ENCODE data around the gene DNAJB14.

The DNAJB14 gene

DNA sequence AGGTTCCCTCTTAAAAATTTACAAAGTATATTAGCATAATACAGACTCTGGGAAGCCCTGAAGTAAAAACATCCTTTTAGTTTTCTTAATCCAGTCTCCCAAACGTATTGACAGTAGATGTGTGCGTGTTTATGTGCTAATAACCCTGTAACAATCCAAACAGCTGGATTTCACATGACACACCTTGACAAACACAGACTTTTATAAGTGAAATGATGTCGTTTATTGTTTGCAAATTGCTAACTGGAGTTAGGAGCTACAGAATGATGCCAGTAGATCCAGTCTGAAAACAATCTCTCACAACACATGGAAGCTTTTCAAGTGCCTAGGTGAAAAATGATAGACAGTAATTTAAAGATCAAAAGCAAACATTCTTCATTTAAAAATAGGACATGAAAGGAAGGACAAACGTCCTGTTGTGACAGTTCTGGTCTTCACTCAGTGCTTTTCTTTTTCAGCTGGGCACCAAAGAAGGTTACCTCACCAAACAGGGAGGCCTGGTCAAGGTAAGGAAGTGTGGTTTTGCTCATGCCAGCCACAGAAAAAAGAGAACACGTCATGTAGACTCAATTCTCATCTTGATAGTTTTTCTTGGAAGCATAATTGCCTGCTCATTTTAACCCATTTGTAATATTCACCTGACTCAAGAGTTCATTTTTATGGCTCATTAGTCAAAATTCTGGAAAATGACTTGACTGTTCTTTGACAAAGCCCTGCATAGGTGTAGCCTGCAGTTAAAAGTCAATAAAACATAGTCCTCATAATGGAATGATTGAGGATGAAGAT, 85.1 kb downstream of the DNAJB14 start:
- DNase-seq, result no peak

DNA sequence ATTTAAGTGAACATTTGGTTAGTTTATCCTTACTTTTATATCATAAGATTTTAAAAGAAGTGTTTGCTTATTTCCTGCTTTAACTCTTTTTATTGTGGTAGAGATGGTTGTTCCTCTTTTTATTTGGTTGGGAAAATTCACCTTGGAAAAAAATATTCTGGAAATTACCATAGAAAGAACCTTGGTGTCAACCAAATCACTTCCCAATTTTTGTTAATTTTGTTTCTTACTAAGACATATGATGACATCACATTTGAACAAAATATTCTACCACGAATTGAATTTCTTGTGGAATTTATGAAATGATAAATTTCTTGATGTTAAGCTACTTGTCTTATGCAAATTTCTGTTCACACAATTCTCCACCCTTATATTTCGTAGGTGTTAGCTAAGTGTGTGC, 85.9 kb downstream of the DNAJB14 start:
- DNase-seq, result no peak

DNA sequence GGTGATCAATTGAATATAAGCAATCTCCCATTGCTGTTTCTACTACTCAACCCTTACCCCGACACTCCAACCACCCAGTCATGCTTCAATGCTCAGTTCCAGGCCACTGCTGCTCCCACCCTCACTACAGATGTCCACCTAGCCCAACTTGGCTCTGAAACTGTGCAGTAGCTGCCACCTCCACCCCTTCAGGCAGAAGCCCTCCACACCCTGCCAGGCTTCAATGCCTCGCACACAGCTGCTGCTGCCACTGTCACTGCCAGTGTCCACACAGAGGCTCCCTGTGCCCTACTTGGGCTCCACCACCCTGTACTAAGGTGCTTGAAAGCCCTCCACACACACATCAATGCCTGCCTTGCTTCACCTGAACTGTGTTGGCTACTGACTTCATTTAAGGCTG, 86.8 kb downstream of the DNAJB14 start:
- no peak for DNase-seq

DNA sequence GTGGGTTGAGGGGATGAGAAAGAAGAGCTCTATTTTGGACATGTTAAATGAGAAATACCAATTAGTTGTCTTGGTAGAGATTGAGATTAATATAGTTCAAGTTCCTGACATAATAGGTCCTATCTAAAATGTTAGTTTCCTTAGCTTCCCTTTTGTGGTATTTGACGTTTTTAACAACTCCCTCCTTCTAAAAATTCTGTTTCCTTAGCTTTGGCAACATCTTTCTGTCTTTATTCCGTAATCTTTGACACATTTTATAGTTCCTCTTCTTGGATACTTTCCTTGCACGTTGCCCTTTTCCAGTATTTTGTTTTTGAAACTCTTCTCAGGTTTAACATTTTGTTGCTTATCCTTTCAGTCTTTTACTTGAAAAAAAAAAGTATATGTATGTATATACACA, 89.1 kb downstream of the DNAJB14 start:
- DNase-seq, result no peak

DNA sequence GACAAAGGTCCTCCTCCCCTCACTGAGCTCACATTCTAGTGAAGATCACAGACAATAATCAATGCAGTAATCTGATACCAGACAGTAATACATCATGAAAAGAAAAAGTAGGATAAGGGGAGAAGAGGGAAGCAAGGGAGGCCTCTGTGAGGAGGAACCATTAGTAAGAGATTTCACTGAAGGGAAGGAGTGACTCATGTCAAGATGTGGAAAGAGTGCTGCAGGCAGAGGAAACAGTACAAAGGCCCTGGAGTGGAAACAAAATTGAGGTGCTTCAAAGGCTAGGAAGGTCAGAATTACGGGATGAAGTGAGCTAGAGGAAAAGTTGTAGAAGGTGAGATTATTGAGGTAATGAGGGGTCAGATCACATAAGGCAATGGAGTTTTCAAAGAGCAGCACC, 90.3 kb downstream of the DNAJB14 start:
- no peak for DNase-seq

DNA sequence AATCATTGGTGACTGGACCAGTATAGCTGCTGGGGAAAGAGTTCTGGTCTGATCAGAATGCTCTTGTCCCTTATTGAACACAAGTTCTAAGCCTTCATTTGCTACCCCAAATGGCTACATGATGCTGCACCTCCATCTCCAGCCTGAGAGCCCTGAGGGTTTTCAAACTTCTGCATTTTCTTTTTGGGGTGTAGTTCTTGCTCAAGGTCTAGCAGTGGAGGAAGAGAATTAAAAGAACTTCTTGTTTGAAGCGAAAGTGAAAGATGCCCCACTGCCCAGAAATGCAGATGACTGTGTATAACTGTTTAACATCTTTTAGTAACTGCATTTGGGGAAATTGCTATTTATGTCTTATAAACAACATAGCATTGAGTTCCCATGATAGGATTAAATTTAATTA, 90.7 kb downstream of the DNAJB14 start:
- no peak for DNase-seq

DNA sequence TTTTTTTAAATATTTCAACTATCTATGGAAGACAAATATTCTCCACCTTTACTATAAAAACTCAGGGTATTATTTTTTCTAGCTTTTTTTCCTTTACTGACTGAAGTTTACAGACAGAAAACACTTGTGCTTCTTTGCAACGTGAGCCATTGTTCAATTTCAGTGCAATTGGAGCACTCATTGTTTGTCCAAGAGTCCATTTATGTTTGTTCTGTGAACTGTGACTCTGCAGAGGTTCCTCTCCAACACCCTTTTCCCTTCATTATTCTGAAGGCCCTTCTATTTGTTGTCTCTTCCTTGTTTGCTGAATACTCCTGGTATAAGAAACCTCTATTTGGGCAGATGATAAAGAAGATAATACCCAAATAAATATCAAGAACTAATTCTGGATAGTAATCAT, 92.4 kb downstream of the DNAJB14 start:
- no peak for DNase-seq

DNA sequence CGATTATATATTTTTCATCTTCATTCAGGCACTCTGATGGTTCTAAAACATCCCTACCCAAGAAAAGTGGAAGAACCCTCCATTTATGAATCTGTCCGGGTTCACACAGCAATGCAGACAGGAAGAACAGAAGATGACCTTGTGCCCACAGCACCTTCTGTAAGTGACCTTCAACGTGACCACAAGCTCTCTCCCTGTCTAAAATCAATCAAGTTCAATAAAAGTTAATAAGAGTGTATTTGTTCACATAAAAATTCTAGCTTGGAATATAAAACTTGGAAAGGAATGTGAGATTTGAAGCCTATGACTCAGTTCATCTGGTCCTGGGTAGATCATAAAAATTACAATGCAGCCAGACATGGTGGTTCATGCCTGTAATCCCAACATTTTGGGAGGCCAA, 93.2 kb downstream of the DNAJB14 start:
- no peak for DNase-seq

DNA sequence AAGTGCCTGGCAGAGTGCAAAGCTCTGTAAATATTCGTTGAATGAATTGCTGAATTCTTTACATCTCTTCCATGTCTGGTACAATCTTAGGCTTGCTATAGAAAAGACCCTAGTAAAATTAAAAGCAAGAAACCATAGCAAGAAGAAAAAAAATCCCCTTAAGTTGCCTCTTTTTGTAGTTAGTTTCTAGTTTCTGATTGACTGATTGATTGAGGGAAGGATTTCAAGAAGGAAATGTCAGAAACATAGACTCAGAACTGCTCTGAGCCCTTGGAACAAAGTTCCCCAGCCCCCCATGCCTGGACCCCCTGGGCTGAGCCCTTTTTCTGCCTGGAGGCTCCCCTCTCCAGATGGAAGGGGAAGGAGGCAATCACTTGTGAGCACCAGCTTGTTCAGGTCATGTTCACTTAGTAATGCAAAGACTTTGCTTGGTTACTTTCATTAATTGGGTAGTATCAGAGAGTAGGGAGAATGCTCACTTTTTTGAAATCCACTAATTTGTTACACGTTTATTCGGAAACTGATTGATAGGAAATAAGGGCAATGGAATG, 94.1 kb downstream of the DNAJB14 start:
- DNase-seq, result no peak

DNA sequence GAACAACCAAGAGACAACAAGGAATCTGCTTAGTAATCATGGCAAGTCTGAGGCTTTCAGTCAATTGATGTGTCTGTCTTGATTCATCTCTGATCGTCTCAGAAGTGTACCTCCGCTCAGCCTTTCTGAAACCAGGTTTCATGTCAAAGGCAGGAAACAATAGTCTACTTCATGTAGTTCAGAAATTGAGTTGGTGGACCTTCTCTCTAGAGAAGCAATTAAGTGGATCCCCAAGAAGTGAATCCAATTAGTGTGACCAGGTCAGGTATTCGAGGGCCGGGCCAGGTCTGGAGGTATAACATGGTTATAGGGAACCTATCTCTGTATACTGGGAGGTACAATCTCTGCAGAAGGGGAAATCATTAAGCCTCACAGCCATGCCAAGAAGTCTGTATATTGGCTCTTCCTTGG, 97.8 kb downstream of the DNAJB14 start:
- no peak for DNase-seq

DNA sequence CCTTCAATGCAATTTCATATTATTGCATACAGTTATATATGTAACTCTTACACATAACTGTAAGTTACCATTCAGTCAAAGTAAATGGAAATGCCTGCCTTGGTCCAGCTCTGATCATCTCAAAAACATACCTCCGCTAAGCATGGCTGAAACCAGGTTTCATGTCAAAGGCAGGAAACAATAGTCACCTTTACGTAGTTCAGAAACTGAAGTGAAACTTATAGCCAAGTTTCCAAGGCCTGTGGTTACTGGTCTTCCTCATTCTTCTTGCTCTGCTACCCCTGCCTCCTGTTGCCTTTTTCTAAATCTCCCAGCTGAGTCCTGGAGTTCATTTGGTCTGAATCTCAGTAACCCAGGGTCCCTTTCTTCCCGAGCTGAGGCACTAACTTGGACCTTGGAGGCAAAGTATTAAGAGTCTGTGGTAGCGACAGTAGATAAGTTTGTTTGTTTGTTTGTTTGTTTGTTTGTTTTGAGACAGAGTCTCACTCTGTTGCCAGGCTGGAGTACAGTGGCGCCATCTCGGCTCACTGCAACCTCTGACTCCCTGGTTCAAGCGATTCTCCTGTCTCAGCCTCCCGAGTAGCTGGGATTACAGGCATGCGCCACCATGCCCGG, 98.9 kb downstream of the DNAJB14 start:
- DNase-seq, result no peak

DNA sequence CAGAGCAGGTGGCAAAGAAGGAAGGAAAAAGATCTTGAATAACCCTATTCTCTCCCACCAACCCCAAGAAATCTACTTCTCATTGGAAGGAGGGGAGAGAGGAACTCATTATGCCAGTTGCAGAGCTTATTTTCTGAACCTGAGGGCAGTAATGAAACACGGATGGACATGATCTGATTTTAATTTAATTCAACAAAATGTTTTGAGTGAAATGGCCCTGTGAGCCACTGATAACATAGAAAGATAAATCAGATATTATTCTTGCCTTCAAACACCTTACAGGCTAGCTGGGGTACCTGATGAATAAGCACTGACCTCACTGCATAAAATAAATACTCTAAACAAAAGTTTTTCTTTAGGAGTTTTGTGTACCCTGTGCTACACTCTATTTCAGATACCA, 99.5 kb downstream of the DNAJB14 start:
- DNase-seq, result no peak

Data from stimulated activated CD8-positive, alpha-beta memory T cell treated with anti-CD3 and anti-CD28 coated beads, Interleukin-4, amount 100 ng/mL, for 48 hours (primary cell).